ENCODE results near the gene CASP6. TPM values are rescaled to one million over a fixed set of nuclear protein-coding genes. Genes with fewer than 3 reads are reported as not detected.
"Not testable (repeated sequence)": the region's sequence is repeated elsewhere in the genome, so short reads cannot be mapped to it uniquely, and the experiment has no call there.

CASP6 gene
- total RNA-seq, 1 donor from 2014 or later, result 7.1 TPM

DNA sequence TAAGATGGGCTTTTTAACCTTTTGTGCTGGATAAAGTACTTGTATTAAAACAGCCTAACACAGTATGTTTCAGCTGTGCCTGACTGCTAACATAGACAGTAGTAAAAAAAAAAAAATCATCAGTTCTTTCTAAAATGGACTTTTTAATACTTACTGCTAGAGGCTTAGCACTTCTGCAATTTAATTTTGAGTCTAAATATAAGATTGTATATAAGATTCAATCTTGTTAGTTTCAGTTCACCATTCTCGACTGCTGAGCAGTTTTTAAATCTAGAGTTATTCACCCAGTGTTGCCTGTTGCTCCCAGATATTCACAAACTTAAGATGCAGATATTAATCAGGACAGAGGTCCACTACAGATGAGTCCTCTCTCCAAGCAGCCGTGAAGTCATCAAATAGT is 19.9 kb upstream of the CASP6 start:
- DNase-seq (no peak), ATAC-seq (no peak)
- intact Hi-C loops (cut with micrococcal nuclease), result loop anchor here (10.0 kb wide), 1 partner anchor 92 kb away; the partner anchor contains the start of gene GAR1

DNA sequence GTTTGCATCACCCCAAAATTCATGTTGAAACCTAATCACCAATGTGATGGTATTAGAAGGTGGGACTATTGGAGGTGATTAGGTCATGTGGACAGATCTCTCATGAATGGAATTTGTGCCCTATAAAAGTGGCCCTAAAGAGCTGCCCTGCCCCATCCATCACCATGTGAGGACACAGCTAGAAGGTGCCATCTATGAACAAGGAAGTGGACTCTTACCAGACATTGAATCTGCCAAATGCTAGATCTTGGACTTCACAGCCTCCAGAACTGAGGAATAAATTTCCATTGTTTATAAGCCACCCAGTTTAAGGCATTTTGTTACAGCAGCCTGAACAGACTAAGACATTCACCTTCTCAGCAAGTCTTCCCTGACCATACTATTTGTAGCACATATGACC is 19.1 kb upstream of the CASP6 start:
- intact Hi-C loops (cut with micrococcal nuclease), result loop anchor here (10.0 kb wide), 1 partner anchor 92 kb away; the partner anchor contains the start of gene GAR1
- ATAC-seq, result no peak
- DNase-seq, result no peak

DNA sequence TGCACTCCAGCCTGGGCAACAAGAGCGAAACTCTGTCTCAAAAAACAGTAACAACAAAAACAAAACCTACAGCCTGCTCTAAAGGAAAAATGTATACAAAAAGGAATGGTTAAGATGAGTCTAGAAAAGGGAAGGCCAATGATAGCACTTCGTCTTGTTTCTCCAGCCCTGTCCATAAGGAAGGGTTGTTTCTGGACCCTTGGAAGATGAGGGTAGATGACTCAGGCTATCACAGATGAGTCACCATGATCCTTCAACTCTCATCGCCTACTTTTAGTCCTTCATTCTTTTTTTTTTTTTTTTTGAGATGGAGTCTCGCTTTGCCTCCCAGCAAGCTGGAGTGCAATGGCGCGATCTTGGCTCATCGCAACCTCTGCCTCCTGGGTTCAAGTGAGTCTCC is 17.8 kb upstream of the CASP6 start:
- no peak for ATAC-seq
- DNase-seq, result no peak
- intact Hi-C loops (cut with micrococcal nuclease), result loop anchor here (10.0 kb wide), 1 partner anchor 94 kb away; the partner anchor contains the start of gene GAR1

DNA sequence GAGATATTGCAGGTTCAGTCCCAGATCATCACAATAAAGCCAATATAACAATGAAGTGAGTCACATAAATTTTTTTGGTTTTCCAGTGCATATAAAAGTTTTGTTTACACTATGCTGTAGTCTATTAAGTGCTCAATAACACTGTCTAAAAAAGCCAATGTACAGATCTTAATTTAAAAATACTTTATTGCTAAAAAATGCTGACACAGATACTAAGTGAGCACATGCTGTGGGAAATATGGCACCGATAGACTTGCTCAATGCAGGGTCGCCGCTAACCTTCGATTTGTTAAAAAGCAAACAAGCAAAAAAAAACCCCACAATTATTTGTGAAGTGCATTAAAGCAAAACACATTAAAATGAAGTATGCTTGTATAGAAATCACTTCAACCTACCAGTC is 16.4 kb upstream of the CASP6 start:
- no peak for ATAC-seq
- DNase-seq, result no peak
- intact Hi-C loops (cut with micrococcal nuclease), result loop anchor here (10.0 kb wide), 1 partner anchor 95 kb away; the partner anchor contains the start of gene GAR1

DNA sequence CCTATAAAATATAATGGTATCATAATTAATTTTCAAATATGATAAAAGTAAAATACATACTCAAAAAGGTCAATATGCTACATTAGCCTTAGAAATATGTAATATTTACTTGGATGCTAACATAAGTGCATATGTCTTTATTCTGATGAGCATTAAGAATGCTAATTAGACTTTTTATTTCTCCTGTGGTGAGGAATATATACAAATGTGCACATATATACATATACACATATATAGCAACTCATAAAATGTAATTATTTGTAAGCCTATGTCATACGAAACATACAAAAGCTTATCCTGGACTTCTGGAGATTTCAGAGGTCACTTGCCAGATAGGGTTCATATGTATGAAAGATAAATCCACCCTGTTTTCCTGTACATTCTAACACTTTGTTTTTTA is 15.5 kb upstream of the CASP6 start:
- intact Hi-C loops (cut with micrococcal nuclease), result no loop called here
- ATAC-seq (no peak), DNase-seq (no peak)

DNA sequence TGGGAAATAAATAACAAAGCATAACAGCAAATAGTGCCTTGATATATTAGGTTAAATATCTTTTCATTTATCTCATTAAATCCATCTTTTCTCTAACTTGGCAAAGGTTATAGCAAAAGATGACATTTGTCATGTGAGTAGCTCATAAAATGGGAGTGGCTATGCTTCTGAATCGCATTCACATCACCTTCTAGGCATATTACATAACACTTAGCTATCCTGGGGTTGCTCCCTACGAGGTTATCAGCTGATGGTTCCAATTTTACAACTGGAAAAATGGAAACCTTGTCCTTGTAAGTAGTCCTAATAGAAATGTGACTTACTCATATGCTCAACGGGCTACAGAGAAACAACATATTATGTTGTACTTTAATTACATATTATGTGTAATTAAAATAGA is 10.3 kb upstream of the CASP6 start:
- ATAC-seq, result no peak
- no peak for DNase-seq
- intact Hi-C loops (cut with micrococcal nuclease), result no loop called here

DNA sequence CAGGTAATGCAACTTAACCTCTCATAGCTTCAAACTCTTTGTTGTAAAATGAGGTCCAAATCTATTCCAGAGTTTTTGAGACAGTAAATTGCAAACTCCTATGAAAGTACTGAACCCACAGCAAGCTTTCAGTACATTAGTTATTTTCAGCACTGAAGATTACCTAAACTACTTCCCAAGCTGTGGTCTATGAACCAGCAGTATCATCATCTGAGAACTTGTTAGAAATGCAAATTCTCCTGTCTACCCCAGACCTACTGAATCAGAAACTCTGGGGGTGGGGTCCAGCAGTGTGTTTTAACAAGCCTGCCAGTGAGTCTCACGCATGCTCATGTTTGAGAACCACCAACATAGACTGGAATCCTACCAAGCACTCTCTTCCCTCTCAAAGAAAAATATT is 5.7 kb upstream of the CASP6 start:
- intact Hi-C loops (cut with micrococcal nuclease), result no loop called here
- no peak for ATAC-seq
- no peak for DNase-seq

DNA sequence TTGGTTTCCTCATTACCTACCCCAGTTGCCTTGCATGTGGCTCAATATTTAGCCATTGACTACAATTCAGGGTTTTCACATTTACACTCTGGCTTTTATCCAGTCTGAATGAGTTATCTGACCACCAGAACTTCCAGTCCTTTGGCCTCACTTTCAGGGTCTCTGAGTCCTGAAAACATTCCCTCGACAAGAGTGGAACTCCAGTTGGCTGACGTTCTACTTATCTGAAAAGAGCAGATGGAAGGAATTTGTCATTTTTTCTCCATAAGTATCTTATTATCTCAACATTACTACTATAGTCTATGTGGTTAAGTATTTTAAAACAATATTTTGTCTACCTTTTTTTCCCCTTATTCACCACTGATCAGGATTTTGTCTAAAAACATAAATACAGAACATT is 5.2 kb upstream of the CASP6 start:
- intact Hi-C loops (cut with micrococcal nuclease), result no loop called here

DNA sequence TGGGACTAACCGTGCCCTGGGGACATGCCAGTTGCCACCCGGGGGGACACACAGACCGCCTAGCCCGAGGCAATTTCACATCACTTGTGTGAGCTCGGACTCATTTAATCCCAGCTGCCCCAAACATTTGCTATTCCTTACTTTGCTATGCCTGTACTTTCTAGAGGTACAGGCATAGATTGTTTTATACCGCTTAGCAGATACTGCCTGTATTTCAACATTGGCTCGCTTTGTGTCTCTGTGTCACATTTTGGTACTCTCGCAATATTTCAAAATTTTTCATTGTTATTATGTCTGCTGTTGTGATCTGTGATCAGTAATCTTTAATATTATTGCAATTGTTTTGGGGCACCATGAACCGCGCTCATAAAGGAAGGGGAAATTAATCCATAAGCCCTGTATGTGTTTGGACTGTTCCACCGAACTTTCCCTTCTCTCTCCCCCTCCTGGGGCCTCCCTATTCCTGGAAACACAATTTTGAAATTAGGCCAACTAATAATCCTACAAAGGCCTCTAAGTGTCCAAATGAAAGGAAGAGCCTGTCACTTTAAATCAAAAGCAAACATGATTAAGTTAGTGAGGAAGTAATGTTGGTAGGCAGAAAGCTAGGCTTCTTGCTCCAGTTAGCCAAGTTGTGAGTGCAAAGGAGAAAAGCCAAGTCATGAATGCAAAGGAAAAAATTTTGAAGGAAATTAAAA is 568 bp upstream of the CASP6 start:
- ATAC-seq, result no peak
- no peak for DNase-seq
- intact Hi-C loops (cut with micrococcal nuclease), result no loop called here

More for the DNA sequence above, 5.2 kb upstream of the CASP6 start:
- DNase-seq, result no peak
- ATAC-seq, result no peak

DNA sequence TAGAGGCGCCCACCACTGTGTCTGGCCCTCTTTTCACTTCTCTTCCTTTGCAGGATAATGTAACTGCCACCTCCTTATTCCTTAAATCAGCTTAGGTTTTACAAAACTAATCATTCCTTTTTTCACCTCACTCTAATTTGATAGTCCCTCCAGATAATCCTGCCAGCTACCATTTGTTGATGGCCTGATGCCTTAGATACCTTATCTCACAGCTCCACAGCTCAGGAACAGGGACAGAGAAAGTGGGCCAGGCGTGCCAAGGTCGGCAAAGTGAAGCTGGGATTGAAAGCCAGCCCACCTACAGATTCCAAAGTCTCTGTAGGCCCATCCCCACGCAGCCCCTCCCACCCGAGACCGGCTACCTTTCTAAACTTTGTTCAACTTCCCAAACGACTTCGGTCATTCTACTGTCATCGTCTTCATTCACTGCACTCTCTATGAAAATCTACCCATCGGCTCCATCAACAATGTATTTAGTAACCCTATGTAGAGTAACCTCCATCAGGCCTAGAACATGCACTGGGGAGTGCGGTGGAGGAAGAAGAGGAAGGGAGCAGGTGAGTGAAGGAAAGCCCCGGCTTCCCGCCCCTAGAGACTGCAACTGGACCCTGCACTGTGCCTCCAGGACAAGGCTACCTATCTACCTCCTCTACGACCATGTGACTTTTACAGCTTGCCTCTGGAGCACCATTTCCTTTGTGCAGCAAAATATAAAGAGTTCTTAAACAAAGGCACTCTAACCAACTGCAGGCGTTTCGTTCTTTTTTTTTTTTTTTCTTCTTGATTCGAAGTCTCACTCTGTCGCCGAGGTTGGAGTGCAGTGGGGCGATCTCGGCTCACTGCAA is 1.5 kb downstream of the CASP6 start:
- intact Hi-C loops (cut with micrococcal nuclease), result no loop called here
- ATAC-seq (no peak), DNase-seq (no peak)

DNA sequence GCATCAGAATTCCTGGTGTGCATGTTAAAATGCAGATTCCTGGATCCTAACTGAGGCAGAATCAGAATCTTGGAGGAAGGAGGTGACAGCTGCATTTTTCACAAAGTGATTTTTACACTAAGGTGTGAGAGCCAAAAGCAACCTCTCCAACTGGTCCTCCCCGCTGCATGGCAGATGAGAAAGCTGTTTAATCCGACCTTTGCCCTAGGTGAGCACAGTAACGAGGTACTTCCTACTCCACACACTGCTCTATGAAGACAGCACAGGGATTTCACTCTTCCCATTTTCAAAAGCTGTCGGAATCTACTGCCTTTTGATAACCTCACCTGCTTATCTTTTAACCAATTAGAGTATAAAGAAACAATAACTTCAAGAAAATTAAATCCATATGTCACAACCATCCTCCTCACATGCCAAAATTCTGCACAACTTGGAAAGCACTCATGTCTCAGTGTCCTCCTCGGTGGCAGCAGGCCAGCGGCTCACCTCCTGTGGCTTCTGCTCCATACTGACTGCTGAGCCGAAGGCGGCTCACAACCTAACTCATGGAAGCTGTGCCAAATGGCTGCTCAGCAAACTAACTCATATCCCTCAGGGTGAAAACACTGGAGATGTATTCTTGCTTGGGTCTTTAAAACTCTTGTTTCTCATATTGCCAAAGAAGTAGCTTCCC is 3.6 kb downstream of the CASP6 start:
- no peak for ATAC-seq
- no peak for DNase-seq
- intact Hi-C loops (cut with micrococcal nuclease), result no loop called here

DNA sequence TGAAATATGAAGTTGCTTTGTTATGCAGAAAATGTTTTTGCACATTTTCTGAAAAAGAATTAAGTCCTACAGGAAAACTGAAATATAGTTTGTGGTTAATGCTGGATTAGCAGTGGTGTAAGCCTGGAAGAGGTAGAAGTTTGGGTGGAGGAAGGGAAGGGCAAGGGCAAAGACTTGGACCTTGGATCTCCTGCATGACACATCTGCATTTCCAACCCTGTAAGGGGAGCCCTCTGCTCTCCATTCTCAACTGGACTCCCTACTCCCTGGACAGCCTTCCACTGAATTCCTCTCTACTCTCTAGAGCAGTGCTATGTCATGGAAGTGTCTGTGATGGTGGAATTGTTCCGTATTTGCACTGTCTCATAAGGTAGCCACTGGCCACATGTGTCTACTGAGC is 4.6 kb downstream of the CASP6 start:
- ATAC-seq (no peak), DNase-seq (no peak)
- intact Hi-C loops (cut with micrococcal nuclease), result no loop called here

DNA sequence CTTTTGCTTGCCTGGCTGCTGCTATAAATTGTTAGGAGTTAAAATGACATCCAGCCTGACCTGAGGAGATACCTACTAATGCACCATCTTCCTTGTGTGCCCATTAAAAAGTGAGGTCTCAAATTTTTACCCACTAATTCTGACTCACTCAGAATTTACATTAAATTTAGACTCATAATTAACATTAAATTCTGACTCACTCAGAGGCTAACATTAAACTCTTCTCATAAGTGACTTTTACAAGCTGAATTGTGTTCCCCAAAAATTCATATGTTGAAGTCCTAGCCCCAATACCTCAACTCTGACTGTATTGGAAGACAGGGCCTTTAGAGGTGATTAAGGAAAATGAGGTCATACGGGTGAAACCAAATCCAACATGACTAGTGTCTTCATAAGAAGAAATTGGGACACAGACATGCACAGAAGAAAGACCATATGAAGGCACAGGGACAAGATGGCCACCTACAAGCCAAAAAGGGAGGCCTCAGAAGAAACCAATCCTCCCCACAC is 11.8 kb downstream of the CASP6 start:
- no peak for DNase-seq
- intact Hi-C loops (cut with micrococcal nuclease), result no loop called here
- no peak for ATAC-seq

DNA sequence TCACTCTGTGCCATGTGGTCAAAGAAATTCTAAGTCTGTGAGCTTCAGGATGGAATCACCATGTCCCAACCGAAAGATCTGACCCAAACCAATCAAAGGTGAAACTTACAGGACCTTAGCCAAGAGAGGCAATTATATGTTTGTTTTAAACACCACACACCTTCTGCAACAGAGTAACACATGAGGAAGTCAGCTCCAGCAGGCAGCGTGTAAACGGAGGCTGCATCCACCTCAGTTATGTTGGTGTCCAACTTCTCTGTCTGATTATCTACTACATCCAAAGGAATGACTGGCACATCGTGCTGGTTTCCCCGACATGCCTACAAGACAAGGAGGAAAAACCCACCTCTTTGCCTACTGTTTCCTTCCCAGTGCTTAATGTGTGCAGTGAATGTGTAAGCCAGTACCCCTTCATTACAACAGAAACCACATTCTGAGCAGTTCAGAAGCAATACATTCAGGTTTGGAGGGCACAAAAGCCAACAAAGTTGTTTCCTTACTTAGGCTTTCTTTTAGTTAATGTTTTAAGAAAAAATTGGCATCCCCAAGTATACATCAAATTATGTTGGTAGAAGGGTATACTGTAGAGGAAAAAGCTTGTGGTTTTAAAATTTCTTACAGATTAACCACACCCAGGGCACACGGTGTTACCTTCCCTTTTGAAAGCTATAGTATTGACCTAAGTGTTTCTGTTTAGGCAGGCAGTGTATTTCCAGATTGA is 12.4 kb downstream of the CASP6 start:
- intact Hi-C loops (cut with micrococcal nuclease), result no loop called here
- ATAC-seq, result no peak
- no peak for DNase-seq

DNA sequence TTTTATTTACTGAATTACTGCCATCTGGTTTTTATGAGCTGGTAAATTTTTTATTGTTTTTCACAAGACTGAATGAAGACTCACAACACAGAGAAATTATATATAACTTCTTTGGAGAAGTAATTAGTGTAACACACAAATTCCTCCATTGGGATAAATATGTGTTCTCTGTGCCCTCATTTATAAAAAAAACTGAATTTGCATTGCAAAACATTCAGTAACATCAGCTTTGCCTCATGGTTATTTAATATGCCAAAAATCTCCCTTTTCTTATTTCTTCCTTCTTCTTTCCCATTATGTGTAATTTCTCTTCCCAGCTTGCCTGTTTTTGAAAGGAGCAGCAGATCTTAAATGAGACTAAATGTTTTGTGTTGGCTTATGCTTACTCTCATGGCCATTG is 18.5 kb downstream of the CASP6 start:
- ATAC-seq (no peak), DNase-seq (no peak)
- intact Hi-C loops (cut with micrococcal nuclease), result no loop called here

DNA sequence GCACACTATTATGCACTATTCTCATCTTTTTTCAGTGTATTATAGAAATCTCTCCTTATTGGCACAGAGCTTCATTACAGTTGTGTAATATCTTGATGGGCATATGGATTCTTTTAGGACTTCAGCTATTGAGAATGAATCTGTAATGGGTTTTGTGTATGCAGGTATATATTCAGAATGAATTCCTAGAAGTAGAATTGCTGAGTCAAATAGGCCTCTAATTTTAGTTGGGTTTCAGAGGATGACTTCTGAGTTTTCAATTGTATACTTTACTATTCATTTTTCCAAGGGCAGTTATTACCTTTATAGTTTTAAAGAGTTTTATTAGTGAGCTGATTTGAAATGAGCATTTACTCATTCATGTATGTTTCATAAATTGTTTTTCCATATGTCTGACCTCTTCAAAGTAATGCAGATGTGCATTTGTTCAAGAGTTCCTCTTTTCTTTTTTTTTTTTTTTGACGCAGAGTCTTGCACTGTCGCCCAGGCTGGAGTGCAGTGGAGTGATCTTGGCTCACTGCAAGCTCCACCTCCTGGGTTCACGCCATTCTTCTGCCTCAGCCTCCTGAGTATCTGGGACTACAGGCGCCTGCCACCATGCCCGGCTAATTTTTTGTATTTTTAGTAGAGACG is 19.5 kb downstream of the CASP6 start:
- intact Hi-C loops (cut with micrococcal nuclease), result no loop called here
- ATAC-seq (no peak), DNase-seq (no peak)

DNA sequence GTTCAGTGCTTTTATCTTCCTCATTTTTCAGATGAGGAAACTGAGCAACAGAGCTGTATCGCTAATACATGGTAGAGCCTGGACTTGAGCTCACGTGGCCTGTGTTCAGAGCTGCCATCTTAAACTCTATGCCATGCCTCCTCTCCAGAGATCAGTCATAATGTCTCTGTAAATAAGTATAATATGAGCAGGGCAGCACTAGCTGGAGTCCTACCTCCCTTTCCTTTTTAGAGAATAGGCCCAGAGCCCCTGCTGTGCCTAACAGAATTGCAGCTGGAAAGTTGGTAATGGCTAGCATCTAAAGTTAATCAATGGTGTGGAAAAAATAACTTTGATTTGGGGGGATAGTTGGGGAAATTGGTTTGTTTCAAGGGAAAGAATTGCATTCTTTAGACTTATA is 20.4 kb downstream of the CASP6 start:
- ATAC-seq (no peak), DNase-seq (no peak)
- intact Hi-C loops (cut with micrococcal nuclease), result no loop called here

DNA sequence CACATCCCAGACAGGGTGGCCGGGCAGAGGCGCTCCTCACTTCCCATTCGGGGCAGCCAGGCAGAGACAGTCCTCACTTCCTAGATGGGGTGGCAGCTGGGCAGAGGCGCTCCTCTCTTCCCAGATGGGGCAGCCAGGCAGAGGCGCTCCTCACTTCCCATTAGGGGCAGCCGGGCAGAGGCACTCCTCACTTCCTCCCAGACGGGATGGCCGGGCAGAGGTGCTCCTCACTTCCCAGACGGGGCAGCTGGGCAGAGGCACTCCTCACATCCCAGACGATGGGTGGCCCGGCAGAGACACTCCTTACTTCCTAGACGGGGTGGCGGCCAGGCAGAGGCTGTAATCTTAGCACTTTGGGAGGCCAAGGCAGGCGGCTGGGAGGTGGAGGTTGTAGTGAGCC is 24.3 kb downstream of the CASP6 start:
- DNase-seq; intact Hi-C loops (cut with micrococcal nuclease): not testable (repeated sequence)

DNA sequence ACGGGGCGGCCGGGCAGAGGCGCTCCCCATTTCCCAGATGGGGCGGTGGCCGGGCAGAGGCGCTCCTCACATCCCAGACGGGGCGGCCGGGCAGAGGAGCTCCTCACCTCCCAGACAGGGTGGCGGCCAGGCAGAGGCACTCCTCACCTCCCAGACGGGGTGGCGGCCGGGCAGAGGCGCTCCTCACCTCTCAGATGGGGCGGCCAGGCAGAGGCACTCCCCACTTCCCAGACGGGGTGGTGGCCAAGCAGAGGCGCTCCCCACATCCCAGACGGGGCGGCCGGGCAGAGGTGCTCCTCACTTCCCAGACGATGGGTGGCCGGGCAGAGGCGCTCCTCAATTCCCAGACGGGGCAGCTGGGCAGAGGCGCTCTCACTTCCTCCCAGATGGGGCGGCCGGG is 24.8 kb downstream of the CASP6 start:
- DNase-seq; intact Hi-C loops (cut with micrococcal nuclease); ATAC-seq: not testable (repeated sequence)

More for the DNA sequence above, 24.3 kb downstream of the CASP6 start:
- ATAC-seq, result not testable (repeated sequence)

Measured in left ventricle myocardium superior (tissue), 1 donor.